Measurements from ENCODE around the gene SLCO2A1. TPM values are rescaled to one million over a fixed set of nuclear protein-coding genes. Genes with fewer than 3 reads are reported as not detected.

The SLCO2A1 gene
- total RNA-seq, 1 donor from 2014 or later = 2.2 TPM

GRCh38 chr3:133915685-133916658 is 113.8 kb downstream of the SLCO2A1 start:
- no peak for DNase-seq (ENCODE audit: extremely low read depth, low read depth, low spot score)

GRCh38 chr3:133914839-133915600 is 114.7 kb downstream of the SLCO2A1 start:
- no peak for DNase-seq (ENCODE audit: extremely low read depth, low read depth, low spot score)

- no peak for DNase-seq (ENCODE audit: extremely low read depth, low read depth, low spot score)
These were observed 119.3 kb downstream of the SLCO2A1 start for GRCh38 chr3:133910422-133910821.

GRCh38 chr3:133905376-133905775 is 124.3 kb downstream of the SLCO2A1 start:
- DNase-seq (ENCODE audit: extremely low read depth, low read depth, low spot score) = no peak

- DNase-seq (ENCODE audit: extremely low read depth, low read depth, low spot score) = no peak
These were observed 127.9 kb downstream of the SLCO2A1 start for GRCh38 chr3:133901847-133902246.

GRCh38 chr3:133901083-133901482 is 128.6 kb downstream of the SLCO2A1 start:
- no peak for DNase-seq (ENCODE audit: extremely low read depth, low read depth, low spot score)

GRCh38 chr3:133899311-133899710 is 130.4 kb downstream of the SLCO2A1 start:
- no peak for DNase-seq (ENCODE audit: extremely low read depth, low read depth, low spot score)

- DNase-seq (ENCODE audit: extremely low read depth, low read depth, low spot score) = no peak
These were observed 132.2 kb downstream of the SLCO2A1 start for GRCh38 chr3:133897547-133897946.

- no peak for DNase-seq (ENCODE audit: extremely low read depth, low read depth, low spot score)
These were observed 133.5 kb downstream of the SLCO2A1 start for GRCh38 chr3:133896002-133896761.

GRCh38 chr3:133895208-133896001 is 134.3 kb downstream of the SLCO2A1 start, which contains the start of gene RAB6B:
RAB6B (minus strand) TSS chr3:133895882; CDS start chr3:133895466, 416 bp downstream.
- no peak for DNase-seq (ENCODE audit: extremely low read depth, low read depth, low spot score)

GRCh38 chr3:133894353-133895207 is 135.1 kb downstream of the SLCO2A1 start:
- no peak for DNase-seq (ENCODE audit: extremely low read depth, low read depth, low spot score)

GRCh38 chr3:133893683-133894352 is 135.9 kb downstream of the SLCO2A1 start:
- DNase-seq (ENCODE audit: extremely low read depth, low read depth, low spot score) = no peak

GRCh38 chr3:133892541-133893231 is 137.0 kb downstream of the SLCO2A1 start:
- DNase-seq (ENCODE audit: extremely low read depth, low read depth, low spot score) = no peak

- no peak for DNase-seq (ENCODE audit: extremely low read depth, low read depth, low spot score)
These were observed 137.9 kb downstream of the SLCO2A1 start for GRCh38 chr3:133891662-133892378.

GRCh38 chr3:133890972-133891644 is 138.6 kb downstream of the SLCO2A1 start:
- DNase-seq (ENCODE audit: extremely low read depth, low read depth, low spot score) = no peak

GRCh38 chr3:133890037-133890436 is 139.7 kb downstream of the SLCO2A1 start:
- DNase-seq (ENCODE audit: extremely low read depth, low read depth, low spot score) = no peak
